ENCODE data around the gene SERPINB7. TPM values are rescaled to one million over a fixed set of nuclear protein-coding genes. Genes with fewer than 3 reads are reported as not detected.

SERPINB7 gene
- total RNA-seq, 1 experiment from 2014 or later, result not detected

DNA sequence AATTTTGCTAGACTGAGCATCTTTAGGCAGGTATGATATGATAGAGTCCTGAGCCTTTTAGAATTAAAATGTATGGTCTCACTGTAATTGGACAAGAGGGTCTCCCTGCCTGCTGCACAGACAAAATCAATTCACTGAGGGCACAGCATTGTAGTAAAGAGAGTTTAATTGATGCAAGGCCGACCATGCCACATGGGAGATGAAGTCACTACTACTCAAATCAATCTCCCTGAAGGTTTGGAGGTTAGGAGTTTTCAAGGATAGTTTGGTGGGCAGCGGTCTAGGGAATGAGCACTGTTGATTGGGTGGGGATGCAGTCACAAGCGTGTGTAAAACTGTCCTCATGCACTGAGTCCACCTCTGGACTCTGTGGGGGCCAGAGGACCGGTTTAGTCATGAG lies 26.1 kb downstream of the SERPINB7 start:
- H4K91ac ChIP-seq (ENCODE audit: insufficient read length, low read depth, low read length), result no peak overlapping the region
- H3K27me3 ChIP-seq (ENCODE audit: insufficient read depth, low read length), result no peaks in the 10 kb centered on the region; the same call in 1 of the 2 replicates
- no peaks in the 10 kb centered on the region for H3K9me3 Mint-ChIP-seq
- H3K23ac ChIP-seq (ENCODE audit: insufficient read length, low read depth, low read length), result no peak overlapping the region
- no peak overlapping the region for H2BK120ac ChIP-seq (ENCODE audit: low read depth, low read length, poor library complexity, severe bottlenecking)
- H3K27ac Mint-ChIP-seq, result peak overlapping the region in 1 of 3 experiments; percentile 2; a peak in 2 of 7 replicates
- no peaks in the 10 kb centered on the region for H3K79me1 ChIP-seq (ENCODE audit: insufficient read depth, low read depth, low read length, poor library complexity, severe bottlenecking)
- H3T11ph ChIP-seq (ENCODE audit: low read length), result no peak overlapping the region
- no peaks in the 10 kb centered on the region for H4K20me1 ChIP-seq (ENCODE audit: control insufficient read depth, insufficient read depth, insufficient read length)
- H3K56ac ChIP-seq (ENCODE audit: insufficient read length, low read depth, low read length), result no peak overlapping the region
- H3K4me3 Mint-ChIP-seq, result no peak overlapping the region
- no peaks in the 10 kb centered on the region for H3K4me1 ChIP-seq (ENCODE audit: insufficient read depth, low read length)
- no peaks in the 10 kb centered on the region for H3K27me3 Mint-ChIP-seq (ENCODE audit: low read depth)
- no peak for TF ChIP-seq CTCF (conservative IDR thresholded peaks at IDR 0.05)
- no peak overlapping the region for H2BK5ac ChIP-seq (ENCODE audit: insufficient read length, low read length)
- no peak overlapping the region for H2BK12ac ChIP-seq (ENCODE audit: insufficient read length, low read depth, low read length)
- no peaks in the 10 kb centered on the region for H3K36me3 Mint-ChIP-seq (ENCODE audit: insufficient read depth in 1 of 3, low read depth in 3 of 3)
- H3K14ac ChIP-seq (ENCODE audit: insufficient read depth, low read length), result no peak overlapping the region
- WGBS (ENCODE audit: extremely low coverage, insufficient read length, low lambda C conversion rate), result no CpG with 5 or more reads among the region's 4 CpGs
- H3K4me1 Mint-ChIP-seq, result peaks cover 0 to 6% of the 10 kb centered on the region in 2 experiments; a peak in 1 of 4 replicates
- H4K8ac ChIP-seq (replicated peaks; ENCODE audit: insufficient read length, low read depth, low read length), result no peak overlapping the region
- no peak overlapping the region for H2AFZ ChIP-seq (ENCODE audit: low read length)
- H3K4ac ChIP-seq (ENCODE audit: low read depth, low read length), result no peak overlapping the region
- no peaks in the 10 kb centered on the region for H3K79me2 ChIP-seq (ENCODE audit: insufficient read depth, low read length)
- no peaks in the 10 kb centered on the region for H3K9me3 ChIP-seq (ENCODE audit: control insufficient read depth, low read depth, low read length)
- no peaks in the 10 kb centered on the region for H3K23me2 ChIP-seq (ENCODE audit: insufficient read length, low read depth, low read length, poor library complexity, severe bottlenecking)
- no peak overlapping the region for H2BK15ac ChIP-seq (ENCODE audit: low read depth, low read length)
- H3K27ac ChIP-seq (ENCODE audit: insufficient read length, low read depth, low read length), result no peak overlapping the region
- H3K4me2 ChIP-seq (ENCODE audit: insufficient read depth, insufficient read length, low read length), result no peak overlapping the region
- no peak for DNase-seq
- H4K5ac ChIP-seq (ENCODE audit: insufficient read length, low read depth, low read length), result no peak overlapping the region
- no peak overlapping the region for H3K9ac ChIP-seq (ENCODE audit: extremely low read depth, insufficient read length, low read length)
- no peak overlapping the region for H2AK5ac ChIP-seq (ENCODE audit: insufficient read length, low read length)
- no peak overlapping the region for H2BK20ac ChIP-seq (ENCODE audit: low read depth, low read length, poor library complexity, severe bottlenecking)
- no peak overlapping the region for H3K18ac ChIP-seq (ENCODE audit: insufficient read length, low read depth, low read length)

Data from H9 (cell line).